Mucosa of stomach (tissue), 1 donor: ENCODE results near the gene CDH12.

Experiments
- H3K27me3 ChIP-seq: one replicate; pipeline ENCODE4 v1.7.0; 2013; ENCODE audit warnings: mild to moderate bottlenecking, low read length; ENCODE audit not compliant: control insufficient read depth, insufficient read depth
- H3K36me3 ChIP-seq: one replicate; pipeline ENCODE4 v1.7.0; 2013; ENCODE audit warnings: low read length; ENCODE audit not compliant: control insufficient read depth, insufficient read depth
- H3K4me1 ChIP-seq: one replicate; pipeline ENCODE4 v1.7.0; 2013; ENCODE audit warnings: mild to moderate bottlenecking, low read length; ENCODE audit not compliant: control insufficient read depth, insufficient read depth
- H3K4me3 ChIP-seq: one replicate; pipeline ENCODE4 v1.7.0; 2013; ENCODE audit warnings: low read length
- H3K9ac ChIP-seq: one replicate; pipeline ENCODE4 v1.7.0; 2013; ENCODE audit warnings: mild to moderate bottlenecking, low read length, moderate library complexity
- H3K9me3 ChIP-seq: one replicate; pipeline ENCODE4 v1.7.0; 2013; ENCODE audit warnings: mild to moderate bottlenecking, low read length, moderate library complexity; ENCODE audit not compliant: control insufficient read depth
- donor health status: Pancreatic carcinoma.

CDH12 gene

DNA sequence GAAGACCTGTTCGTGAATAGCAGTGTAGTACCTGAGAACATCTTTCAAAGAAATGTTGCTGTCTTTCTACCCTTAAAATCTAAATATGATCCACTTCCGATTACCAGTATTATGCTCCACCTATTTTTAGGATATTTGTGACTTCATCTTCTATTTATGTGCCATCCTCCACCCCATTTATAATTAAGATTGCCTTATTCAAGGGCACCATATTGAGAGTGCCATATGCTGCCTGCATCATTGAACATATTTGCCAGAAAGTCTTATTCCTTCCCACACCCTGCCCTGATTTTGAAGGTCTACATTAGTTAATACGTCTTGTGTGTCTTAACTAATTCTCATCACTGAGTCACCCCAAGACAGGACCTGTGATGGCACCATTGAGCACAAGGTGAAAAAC lies 1076.7 kb downstream of the CDH12 start:
- Histone ChIP-seq H3K4me3 (no peak overlapping the region), H3K9me3 (no peaks in the 10 kb centered on the region), H3K27me3 (no peaks in the 10 kb centered on the region), H3K36me3 (no peaks in the 10 kb centered on the region), H3K4me1 (no peaks in the 10 kb centered on the region), H3K9ac (no peak overlapping the region)

DNA sequence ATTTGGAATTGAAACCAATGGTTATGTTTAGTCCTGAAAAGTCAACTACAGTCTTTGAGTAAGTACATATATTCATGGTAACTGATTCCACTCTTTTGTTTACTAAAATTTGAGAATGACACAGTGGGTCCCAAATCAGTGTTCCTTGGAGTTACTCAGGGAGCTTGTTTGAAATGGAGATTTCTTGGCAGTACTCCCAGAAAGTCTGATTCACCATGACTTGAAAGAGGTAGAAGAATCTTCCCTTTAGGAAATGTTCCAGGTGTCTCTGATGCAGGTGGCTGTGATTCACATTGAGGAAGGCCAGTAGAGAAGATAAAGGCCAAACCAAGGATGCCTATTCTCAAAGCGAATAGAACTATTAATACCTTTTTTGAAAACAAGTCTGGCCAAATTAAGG lies 1078.3 kb downstream of the CDH12 start:
- H3K4me3 ChIP-seq = no peak overlapping the region
- H3K9ac ChIP-seq = no peak overlapping the region
- no peaks in the 10 kb centered on the region for H3K36me3 ChIP-seq
- H3K4me1 ChIP-seq = no peaks in the 10 kb centered on the region
- H3K27me3 ChIP-seq = no peaks in the 10 kb centered on the region
- no peaks in the 10 kb centered on the region for H3K9me3 ChIP-seq

DNA sequence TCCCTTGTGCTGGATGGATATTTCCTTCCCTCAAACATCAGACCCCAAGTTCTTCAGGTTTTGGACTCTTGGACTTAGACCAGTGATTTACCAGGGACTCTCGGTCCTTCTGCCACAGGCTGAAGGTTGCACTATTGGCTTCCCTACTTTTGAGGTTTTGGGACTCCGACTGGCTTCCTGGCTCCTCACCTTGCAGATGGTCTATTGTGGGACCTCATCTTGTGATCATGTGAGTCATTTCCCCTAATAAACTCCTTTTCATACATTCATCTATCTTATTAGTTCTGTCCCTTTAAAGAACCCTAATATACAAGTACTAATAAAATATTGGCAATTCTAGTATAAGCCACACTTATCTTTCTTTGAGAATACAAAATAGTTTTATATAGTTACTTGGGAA lies 1078.9 kb downstream of the CDH12 start:
- no peaks in the 10 kb centered on the region for H3K4me1 ChIP-seq
- H3K9ac ChIP-seq = no peak overlapping the region
- H3K9me3 ChIP-seq = no peaks in the 10 kb centered on the region
- no peaks in the 10 kb centered on the region for H3K27me3 ChIP-seq
- H3K36me3 ChIP-seq = no peaks in the 10 kb centered on the region
- H3K4me3 ChIP-seq = no peak overlapping the region

DNA sequence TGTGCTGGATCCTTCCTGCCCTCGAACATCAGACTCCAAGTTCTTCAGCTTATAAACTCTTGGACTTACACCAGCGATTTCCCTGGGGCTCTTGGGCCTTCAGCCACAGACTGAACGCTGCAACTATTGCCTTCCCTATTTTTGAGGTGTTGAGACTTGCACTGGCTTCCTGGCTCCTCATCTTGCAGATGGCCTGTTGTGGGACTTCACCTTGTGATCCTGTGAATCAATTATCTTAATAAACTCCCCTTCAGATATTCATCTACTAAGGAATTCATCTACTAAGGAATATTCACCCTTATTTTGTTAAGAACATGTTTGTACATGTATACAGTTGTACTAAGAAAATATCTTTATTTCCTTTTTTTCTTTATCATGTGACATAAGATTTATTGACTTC lies 1079.7 kb downstream of the CDH12 start:
- no peak overlapping the region for H3K9ac ChIP-seq
- H3K4me3 ChIP-seq = no peak overlapping the region
- H3K4me1 ChIP-seq = no peaks in the 10 kb centered on the region
- no peaks in the 10 kb centered on the region for H3K9me3 ChIP-seq
- H3K27me3 ChIP-seq = no peaks in the 10 kb centered on the region
- no peaks in the 10 kb centered on the region for H3K36me3 ChIP-seq

DNA sequence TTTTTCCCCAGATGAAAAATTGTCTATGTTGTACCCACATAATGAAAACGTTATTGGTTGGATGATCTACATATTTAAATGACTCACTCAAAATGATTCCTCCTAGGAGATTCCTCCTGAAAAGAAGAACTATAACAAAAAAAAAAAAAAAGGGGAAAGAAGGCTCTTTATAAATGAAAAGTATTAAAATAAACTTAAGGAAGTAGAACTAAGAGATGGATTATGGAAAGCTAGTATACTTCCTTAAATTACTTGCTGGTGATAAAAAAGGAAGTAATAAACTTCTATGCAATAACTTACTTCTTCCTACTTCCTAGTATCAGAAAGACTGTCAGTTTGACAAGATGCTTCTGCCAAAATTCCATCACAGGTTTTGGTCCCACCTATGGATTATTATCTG lies 1087.7 kb downstream of the CDH12 start:
- Histone ChIP-seq H3K36me3 (no peaks in the 10 kb centered on the region), H3K9ac (no peak overlapping the region), H3K9me3 (no peaks in the 10 kb centered on the region), H3K4me1 (no peaks in the 10 kb centered on the region), H3K4me3 (no peak overlapping the region), H3K27me3 (no peaks in the 10 kb centered on the region)

DNA sequence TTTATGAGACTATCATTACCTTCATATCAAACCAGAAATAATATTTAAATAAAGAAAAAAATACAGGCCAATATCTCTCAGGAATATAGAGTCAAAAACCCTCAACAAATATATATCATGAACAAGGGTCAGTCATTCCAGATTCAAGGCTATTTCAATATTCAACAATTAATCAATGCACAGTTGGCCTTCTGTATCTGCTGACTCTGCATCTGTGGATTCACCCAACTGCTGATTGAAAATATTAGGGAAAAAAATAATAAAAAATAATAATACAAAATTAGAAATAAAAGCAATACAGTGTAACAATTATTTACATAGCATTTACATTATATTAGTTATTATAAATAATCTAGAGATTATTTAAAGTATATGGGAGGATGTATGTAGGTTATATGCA lies 1114.0 kb downstream of the CDH12 start:
- no peaks in the 10 kb centered on the region for H3K36me3 ChIP-seq
- no peaks in the 10 kb centered on the region for H3K27me3 ChIP-seq
- no peaks in the 10 kb centered on the region for H3K9me3 ChIP-seq
- H3K4me1 ChIP-seq = no peaks in the 10 kb centered on the region
- no peak overlapping the region for H3K9ac ChIP-seq
- no peak overlapping the region for H3K4me3 ChIP-seq

DNA sequence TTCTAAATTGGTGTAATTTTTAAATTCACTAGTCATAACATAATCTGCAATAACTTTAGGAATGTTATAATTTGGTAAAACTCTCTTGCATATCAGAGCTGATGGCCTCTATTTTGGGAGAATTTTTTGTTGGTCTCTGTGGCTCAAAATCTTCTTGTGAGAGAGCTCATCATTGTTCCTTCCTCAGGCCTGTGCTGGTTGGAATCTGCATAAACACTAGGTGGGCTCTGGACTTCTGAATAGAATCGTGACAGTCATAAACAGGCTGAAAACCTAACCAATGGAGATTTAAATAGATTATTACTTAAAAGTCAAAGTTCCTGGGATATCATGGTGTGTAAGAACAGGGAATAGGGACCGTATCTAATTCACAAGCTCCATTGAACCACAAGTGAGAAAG lies 1129.6 kb downstream of the CDH12 start:
- no peaks in the 10 kb centered on the region for H3K4me1 ChIP-seq
- H3K4me3 ChIP-seq = no peak overlapping the region
- H3K27me3 ChIP-seq = no peaks in the 10 kb centered on the region
- H3K9me3 ChIP-seq = no peaks in the 10 kb centered on the region
- no peaks in the 10 kb centered on the region for H3K36me3 ChIP-seq
- no peak overlapping the region for H3K9ac ChIP-seq

DNA sequence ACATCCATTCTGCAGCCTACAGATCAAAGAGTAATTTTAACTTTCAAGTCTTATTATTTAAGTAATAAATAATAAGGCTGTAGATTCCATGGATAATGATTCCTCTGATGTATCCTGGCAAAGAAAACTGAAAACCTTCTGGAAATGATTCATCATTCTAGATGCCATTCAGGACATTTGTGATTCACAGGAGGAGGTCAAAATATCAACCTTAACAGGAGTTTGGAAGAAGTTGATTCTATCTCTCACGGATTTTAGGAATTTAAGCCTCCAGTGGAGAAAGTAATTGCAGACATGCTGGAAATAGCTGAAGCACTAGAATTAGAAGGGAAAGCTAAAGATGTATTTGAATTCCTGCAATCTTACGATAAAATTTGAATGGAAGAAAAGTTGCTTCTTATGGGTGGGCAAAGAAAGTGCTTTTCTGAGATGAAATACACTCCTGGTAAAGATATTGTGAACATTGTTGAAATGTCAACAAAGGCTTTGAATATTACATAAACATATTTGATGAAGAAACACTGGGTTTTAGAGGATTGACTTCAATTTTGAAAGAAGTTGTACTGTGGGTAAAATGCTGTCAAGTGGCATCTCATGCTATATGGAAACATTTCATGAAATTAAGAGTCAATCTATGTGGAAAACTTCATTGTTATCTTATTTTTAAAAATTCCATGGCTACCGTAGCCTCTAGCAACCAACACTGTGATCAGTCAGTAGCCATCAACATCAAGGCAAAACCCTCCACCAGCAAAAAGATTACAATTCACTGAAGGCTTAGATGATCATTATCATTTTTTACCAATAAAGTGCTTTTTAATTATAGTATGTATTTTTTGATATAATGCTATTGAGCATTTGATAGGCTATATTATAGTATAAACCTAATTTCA lies 1141.0 kb downstream of the CDH12 start:
- no peaks in the 10 kb centered on the region for H3K4me1 ChIP-seq
- no peak overlapping the region for H3K9ac ChIP-seq
- H3K9me3 ChIP-seq = no peaks in the 10 kb centered on the region
- H3K27me3 ChIP-seq = no peaks in the 10 kb centered on the region
- H3K4me3 ChIP-seq = no peak overlapping the region
- H3K36me3 ChIP-seq = no peaks in the 10 kb centered on the region

DNA sequence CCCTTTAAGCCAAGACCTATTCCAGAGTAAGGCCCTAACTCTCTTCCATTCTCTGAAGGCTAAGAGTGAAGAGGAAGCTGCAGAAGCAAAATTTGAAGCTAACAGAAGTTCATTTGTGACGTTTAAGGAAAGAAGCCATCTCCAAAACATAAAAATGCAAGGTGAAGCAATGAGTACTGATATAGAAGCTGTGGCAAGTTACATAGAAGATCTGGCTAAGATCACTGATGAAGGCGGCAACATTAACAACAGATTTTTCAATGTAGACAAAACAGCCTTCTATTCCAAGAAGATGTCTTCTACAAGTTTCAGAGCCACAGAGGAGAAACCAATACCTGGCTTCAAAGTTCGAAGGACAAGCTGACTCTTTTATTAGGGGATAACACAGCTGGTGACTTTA lies 1143.4 kb downstream of the CDH12 start:
- Histone ChIP-seq H3K9ac (no peak overlapping the region), H3K36me3 (no peaks in the 10 kb centered on the region), H3K4me1 (no peaks in the 10 kb centered on the region)

DNA sequence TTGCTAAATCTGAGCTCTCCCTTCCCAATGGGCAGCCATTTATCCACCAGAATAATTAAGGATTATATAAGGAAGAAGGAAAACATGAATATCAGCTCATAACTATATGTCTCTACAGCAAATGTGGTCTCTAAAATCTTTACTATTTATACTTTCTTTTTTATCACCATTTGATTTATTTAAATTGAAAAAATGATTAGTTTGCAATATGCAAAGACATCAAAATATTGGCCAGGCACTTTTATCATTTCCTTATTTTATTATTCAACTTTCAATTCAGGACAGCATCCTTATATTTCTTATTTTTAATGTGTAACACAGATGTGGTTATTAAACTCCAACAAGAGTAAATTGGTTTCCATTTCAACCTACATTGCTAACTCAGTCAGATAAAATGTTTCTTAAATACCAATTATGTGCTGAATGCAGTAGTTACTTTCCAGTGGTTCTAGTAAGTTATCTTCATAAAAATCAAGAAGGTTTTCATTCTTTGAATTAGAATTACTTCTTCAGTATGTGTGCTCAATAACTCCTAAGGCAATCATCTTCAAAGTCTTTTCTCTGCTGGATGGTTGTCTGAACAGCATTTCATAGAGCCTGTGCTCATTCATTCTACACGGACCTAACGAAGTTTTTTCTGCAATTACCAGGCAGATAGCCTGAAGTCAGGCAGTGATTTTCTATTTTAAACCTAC lies 1148.0 kb downstream of the CDH12 start:
- H3K27me3 ChIP-seq = no peaks in the 10 kb centered on the region
- H3K36me3 ChIP-seq = no peaks in the 10 kb centered on the region
- H3K9me3 ChIP-seq = no peaks in the 10 kb centered on the region
- H3K4me3 ChIP-seq = no peak overlapping the region
- no peak overlapping the region for H3K9ac ChIP-seq
- no peaks in the 10 kb centered on the region for H3K4me1 ChIP-seq

More for the DNA sequence above, 1143.4 kb downstream of the CDH12 start:
- H3K9me3 ChIP-seq = no peaks in the 10 kb centered on the region
- H3K27me3 ChIP-seq = no peaks in the 10 kb centered on the region
- no peak overlapping the region for H3K4me3 ChIP-seq

DNA sequence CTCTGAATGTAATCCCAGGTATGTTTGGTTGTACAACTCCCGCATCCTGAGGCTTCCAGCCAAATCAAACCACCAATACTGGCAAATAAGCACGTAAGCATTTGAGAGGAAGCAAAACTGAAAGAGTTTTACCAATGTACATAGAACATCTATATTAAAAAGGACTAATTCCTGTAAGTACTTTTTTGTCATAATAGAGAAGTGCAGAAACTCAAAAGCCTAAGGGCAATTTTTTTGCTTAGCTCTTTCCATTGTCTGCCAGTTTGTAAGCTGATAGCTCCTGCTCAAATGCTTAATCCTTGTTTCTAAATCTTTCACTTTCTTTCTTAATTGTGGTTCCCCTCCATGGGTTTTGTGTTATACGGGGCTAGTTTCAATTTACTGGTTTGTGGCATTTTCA lies 1151.8 kb downstream of the CDH12 start:
- no peaks in the 10 kb centered on the region for H3K4me1 ChIP-seq
- H3K27me3 ChIP-seq = no peaks in the 10 kb centered on the region
- H3K9me3 ChIP-seq = no peaks in the 10 kb centered on the region
- H3K36me3 ChIP-seq = no peaks in the 10 kb centered on the region
- no peak overlapping the region for H3K4me3 ChIP-seq
- H3K9ac ChIP-seq = no peak overlapping the region
